Activated effector memory CD4-positive, alpha-beta T cell treated with Interleukin-2 at 50 U/mL for 16 hours (primary cell): Measurements from ENCODE around the gene SCNN1G.

Experiments
- DNase-seq: peaks from one replicate; pipeline ENCODE4 v3.0.0-alpha.2; 2020

SCNN1G gene

DNA sequence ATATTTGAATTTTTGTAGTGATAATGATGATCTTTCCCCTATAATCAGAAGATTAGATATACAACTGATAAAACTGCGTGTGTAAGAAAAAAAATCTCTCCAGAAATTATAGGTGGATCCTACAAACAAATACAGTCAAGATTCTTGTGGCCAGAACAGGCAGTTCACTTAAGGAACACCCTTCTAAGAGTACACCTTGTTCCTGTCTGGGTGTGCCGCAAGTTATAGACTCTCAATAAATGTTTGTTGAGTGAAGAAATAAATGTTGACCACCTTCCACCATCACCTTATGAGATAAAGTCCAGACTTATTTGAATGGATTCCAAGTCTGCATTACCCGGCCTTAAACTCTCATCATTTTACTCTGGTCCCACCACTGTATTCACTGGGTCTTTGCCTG is 73.9 kb downstream of the SCNN1G start:
- no peak for DNase-seq

- no peak for DNase-seq
Measured at GRCh38 chr16:23257682-23258081, 75.1 kb downstream of the SCNN1G start.

- DNase-seq, result no peak
Measured at GRCh38 chr16:23258919-23259237, 76.3 kb downstream of the SCNN1G start.
